ENCODE measurements around the gene HHAT.
A peak's percentile ranks its signal among the peaks of the same experiment; 100 is the strongest.

HHAT gene

DNA sequence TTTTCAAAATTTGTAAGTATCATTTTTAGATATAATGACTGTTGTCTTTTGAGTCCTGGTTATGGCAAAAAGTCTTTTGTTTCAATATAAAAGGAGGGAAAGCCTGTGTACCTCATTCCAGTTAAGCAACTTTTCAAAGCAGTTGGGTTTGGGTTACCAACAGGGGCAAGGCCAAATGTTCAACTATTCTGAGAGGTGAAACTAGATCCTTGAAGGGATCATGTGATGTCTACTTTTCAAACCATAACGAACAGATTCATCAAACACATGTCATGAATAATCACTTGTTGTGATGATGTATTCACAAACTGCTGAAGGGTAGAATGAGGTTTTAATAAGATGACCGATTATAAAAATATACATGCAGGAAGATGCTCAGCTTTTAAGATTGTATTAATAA is 171.3 kb downstream of the HHAT start:
- DNase-seq, result no peak

DNA sequence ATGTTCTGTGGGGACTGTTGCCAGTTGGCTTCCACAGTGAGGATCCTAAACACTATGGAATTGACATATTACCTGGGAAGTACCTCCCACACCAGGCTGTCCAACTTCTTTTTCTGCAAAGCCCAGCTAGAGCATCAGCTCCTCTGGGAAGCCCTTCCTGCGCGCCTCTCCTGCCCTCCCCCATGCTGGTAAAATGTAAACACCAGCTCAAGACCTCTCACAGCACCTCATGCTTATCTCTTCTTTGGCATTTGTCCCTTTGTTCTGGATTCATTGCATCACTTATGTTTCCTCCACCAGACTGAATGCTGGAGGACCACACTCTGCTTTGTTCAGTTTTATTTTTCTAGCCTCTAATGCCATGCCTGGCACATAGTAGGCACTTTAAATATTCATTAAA is 172.1 kb downstream of the HHAT start:
- no peak for DNase-seq

DNA sequence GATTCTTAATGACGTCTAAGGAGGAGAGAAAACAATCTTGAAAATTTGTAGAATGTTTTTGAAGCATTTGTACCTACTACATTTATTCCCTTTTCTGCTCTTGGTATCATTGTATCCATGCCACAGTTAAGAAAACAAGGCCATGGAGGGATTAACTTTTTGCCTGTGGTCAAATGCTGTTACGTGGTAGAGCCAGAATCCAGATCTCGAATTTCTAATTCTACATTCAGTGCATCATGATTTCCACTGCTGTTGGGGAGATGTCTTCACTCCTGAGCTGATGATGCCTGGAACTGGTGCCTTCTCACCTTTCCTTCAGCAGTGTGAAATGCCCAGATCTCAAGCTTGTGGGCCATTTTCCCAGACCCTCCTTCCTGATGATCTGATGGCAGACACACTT is 175.6 kb downstream of the HHAT start:
- DNase-seq, result no peak

DNA sequence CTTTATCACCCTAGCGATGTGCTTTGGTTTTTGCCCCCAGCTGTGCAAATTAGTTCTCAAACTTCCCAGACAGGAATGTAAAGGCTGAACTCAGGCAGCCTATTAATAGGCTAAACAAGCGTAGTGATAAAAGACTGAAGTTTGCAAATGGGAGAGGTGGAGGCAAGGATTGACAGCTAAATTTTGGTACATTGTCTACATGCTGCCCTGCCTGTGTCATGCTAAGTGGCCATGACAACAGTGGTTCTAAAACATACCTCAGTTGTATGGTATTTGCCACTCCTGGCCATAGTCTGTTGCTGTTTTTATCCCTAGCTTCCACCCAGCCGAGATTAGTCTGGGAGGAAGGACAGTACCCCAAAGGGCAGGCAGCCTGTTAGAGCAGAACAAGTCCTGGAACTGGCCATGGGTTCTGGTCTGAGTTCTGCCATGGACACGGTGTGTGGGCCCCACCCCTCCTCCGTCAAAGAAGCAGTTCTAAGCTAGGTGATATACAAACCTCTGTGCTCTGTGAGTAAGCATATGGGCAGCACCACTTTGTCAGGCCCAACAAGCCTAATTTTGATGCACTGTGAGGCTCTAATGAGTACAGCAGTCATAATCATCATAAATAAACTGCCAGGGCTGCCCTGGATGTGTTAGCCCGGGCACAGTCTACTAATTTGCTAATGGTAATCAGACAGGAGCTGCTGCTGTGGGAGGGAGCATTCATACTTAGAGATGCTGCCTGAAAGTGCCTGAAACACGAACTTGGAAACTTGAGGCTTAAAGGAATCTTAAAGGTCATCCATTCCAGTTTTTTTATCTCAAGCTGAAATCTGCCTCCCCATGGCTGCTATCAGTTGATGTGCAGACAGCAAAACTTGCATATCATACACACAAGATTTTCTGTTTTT is 177.1 kb downstream of the HHAT start:
- no peak for DNase-seq

DNA sequence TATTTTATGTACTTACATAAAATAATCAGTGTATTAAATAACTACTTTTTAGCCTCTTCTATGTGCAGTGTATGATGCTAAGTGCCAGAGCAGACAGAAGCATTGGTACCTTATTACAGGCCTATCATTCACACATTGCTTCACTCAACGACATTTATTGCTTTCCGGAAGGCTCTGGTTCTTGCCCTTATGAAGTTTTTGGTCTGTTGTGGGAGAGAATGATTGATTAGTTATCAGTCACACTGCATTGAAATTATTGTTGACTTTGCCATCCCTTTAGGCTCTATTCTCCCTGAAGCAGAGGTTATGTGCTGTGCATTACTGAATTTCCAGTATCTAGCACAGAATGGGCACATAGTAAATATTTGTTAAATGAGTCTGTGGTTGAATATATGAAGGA is 178.0 kb downstream of the HHAT start:
- DNase-seq, result no peak

DNA sequence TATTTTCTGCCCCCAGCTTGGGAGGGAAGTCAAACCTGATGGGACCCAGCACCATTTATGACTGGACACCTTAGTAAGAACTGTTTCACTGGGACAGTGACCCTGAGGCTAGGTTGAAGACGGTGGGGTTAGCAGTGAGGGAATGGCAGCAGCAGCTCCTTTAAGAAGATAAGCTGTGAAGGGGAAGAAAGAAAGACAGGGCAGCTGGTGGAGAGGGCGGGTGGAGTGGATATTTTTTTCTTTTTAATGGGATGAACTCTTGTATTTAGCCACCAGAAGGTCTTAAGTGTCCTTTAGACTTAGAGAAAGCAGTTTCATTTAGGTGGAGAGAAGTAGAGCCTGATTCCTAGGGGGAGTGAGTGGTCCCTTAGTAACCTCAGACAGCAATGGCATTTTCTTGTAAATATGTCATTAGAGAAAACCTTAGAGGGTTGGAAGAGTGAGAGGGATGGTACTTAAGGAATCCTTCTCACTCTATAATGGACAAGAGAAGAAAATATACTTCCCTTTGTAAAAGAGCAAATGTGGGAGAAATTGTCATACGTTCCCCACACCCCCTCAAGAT is 187.5 kb downstream of the HHAT start:
- no peak for DNase-seq

DNA sequence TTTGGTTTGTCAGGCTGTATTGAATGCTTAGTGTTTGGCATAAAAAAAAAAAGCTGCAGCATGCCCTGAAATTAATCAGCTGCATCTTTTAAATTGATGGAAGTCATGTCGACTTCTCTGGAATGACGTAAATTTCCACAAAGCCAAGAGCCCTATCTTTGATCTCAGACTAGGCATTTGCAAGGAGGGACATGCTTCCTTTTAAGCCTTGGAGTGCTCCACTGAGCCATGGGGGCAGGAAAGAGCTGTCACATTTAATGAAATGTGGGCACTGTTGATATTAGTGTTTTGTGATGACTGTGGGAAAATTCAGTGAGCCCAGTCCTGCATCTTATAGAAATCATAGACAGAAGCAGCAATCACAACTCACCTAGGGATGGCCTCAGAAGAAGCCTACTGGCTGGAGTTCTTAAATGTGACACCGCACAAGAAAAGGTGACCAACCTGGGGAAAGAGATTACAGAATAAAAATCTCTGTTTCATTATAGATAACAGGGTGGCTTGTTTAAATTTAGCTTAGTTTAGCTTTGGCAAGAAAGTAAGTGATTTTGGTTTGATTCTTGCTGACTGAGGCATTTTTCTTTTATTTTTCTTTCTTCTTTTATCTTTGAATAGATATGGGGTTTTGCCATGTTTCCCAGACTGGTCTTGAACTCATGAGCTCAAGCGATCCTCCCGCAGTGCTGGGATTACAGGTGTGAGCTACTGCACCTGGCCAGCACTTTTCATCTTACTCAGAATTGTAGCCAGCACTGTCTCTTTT is 188.2 kb downstream of the HHAT start:
- DNase-seq, result no peak

DNA sequence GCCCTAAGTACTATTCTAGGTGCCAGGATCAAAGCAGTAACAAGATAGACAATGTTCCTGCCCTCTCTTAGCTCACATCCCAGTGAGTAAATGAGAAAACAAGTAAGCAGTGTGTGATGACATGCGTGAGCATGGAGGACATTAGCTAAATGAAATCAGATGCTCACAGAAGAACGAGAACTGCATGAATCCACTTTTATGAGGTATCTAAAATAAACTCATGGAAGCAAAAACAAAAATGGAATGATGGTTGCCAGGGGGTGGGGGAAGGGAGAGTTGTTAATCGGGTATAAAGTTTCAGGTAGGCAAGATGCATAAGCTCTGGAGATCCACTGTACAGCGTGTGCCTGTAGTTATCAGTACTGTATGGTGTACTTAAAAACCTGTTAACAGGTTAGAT is 195.1 kb downstream of the HHAT start:
- no peak for DNase-seq

DNA sequence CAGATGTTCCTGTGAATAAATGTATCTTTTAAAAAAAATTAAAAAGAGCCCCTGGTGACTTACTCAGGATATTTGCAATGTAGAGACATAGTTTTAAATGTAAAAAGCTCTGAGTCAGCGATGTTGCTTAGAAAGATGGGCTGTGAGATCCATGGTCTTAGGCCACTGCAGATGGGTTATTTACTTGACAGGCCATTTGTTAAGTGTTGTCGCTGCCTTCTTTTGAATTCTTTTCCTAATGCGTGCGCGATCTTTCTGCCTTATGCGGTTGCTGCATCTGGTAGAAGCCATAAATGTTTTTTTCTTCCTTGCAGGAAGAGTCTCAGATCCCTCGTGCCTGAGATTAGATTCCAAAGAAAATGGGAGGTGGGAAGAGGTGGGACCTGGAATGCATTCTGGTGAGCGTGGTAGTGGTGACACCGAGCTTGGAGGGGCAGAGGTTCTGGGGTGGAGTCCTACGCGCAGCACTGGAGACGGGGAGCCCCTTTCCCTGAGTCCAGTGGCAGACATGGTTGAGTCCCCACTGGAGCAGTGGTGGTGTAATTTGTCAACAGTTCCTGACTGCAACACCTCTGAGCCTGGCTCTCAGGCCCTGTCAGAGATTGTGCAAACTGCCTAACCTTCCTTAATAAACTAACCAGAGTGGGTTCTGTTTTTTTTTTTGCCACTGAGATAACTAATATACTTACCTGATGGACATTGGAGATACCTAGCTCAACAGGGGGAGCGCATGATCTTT is 197.2 kb downstream of the HHAT start:
- no peak for DNase-seq

DNA sequence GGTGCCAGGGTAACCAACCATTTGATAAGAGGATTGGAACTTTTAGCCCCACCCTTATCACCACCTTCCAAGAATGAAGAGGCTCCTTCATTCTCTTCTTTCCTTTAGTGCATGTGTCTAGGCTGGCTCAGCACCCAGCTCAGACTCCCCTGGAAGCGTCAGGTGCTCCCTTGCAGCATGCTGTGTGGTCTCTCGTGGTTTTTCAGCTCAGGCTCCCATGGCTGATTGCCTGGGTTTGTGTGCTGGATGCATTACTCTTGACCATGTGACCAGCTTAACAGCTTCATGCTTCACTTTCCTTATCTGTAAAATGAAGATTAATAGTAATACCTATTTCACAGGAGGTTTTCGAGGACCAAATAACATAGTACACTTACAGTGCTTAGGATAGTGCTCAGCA is 198.4 kb downstream of the HHAT start:
- no peak for DNase-seq

DNA sequence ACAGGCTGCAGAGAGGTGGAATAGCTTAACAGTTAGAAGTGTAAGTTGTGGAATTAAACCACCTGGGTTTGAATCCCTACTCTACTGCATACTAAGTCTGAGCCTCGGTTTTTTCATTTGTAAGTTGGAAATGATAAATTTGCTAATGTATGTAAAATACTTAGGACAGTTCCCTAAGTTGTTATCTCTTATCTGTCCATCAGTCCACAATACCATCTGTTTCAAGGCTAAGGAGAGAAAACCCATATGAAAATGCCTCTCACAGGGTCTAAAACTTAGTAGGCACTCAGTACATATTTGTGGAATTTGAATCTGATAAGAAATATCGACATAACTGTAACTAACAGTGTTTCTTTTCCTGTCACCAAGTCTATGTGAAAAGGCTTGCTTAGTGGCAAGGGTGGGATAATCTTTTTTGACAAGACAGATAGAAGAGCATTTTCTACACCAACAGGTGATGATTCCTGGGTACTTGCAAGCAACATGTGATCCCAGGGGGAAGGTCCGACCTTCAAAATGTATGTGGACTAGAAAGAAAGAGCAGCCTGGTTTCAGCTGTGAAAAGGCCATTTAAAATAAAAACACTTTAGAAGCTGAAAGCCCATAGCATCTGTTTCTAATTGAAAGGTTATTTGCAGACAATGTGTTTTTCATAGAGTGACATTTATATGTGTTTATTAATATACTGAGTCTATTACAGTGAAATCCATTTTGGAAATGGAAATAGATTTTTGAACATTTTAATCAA is 202.9 kb downstream of the HHAT start:
- no peak for DNase-seq

DNA sequence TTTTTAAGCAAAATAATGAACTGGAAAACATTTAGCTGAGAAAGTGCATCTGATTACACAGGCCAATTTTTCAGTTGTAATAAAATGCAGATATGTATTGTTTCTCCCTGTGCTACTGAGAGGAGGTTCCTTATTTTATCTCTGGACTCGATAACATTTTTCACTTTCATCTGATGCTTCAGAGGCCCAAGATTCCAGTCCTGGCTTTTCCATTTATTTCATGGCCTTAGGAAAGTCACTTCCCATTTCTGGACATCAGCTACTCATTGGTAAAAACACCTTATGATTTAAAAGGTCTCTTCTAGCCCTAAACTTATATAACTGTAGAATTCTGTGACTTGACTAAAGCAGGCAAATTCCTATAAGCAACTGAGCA is 203.5 kb downstream of the HHAT start:
- no peak for DNase-seq

DNA sequence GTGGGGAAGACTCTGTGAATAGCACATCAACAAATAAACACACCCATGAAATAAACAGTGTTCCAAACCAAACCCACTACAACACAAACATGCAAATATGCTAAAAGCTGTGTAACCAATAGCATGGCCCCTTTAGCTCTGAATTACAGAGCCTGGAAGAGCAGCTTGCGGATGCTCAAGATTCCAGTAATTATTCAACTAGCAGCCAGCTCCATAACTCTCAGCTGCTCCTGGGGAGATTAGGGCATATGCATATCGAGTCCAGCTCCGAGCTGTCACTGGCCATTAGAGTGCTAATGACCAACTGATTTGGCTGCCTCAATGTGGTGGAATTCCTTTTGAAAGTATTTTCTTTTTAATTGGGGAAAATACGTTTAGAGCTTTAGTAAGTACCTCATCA is 207.1 kb downstream of the HHAT start:
- no peak for DNase-seq

DNA sequence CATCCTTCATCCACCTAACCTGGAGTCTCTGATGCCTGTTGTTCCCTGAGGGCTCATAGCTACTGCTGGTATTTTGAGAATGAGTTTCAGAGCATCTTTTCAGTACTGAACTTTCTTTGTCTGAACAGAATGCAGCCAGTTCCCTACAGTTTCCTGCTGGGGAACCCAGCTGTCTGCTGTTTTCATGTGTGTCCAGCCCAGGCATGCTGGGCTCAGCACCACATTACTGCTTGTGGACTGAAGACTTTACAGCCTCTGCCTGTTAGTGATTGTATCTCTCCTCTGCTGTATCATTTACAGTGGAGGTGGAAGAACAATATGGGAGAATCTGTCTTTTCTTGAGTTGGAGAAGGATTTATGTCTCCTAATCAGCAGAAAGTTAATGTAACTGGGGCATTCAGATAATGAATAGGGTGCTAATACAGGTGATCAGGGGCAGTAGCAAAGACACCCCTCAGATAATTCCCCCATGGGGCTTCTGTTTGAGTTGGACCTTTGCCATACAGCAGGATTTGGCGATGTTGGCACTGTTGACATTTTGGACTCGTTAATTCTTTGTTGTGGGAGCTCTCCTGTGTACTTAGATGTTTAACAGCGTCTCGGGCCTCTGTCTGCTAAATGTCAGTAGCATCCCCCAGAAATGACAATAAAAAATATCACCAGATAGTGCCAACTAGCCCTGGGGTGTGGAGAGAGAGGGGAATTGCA is 207.7 kb downstream of the HHAT start:
- no peak for DNase-seq

DNA sequence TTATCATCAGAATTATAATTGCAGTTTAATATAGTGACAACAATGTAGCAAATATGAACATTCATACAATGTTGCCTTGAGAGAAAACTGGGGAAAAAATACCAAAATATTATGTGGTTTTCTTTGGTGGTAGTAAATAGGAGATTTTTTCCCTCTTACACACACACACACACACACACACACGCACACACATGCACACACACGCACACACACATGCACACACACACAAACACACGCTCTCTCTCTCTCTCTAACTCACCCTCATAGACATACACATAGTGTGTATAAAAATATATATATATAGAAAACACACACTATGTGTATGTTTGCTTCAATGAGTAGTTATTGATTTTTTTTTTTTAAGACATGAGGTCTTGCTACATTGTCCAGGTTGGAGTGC is 211.6 kb downstream of the HHAT start:
- DNase-seq, result no peak

DNA sequence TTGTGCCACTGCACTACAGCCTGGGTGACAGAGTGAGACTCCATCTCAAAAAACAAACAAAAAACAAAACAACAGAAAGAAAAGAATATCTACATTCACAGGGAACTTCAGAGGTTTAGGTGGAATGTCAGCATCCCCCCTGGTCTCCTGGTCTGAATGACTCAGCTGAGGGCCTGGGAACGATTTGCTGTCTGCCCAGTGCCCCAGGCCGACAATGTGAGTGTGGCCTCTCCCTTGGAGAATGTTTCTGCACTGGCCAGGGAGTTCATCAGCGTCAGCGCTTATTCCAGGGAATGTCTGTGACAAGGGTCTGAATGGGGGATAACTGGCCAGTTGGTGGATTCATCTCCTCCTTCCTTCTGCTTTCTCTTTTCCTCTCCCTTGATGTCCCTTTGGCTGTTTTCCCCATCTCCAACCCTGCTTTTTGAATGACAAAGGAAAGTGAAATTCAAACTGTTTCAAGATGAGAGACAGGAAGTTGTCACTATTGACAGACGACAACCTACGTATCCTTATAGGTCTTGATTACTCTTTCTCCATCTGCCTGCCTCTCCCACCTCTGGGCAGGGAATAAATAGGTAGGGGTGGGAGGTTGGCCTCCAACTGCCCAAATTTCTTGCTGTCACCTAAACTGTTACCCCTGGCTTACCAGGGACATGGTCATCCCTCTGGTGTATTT is 213.1 kb downstream of the HHAT start:
- DNase-seq, result peak; percentile 3

DNA sequence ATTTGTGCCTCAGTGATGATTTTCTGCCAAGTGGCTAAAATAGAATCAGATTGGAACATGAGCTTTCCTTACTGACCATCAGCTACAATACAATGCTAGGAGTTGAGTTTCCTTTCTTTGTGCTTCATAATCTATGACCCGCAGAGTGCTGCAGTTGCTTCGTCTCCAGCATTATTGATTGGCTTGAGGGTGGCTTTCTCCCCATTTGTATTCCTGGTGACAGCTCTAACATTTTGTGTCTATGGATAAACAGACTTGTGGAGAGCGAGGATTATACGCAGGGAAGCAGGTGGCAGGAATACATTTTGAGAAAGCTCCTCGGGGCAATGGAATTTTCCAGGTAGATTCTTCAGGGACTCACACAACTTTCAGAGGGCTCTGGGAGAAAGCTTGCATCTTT is 223.2 kb downstream of the HHAT start:
- no peak for DNase-seq

DNA sequence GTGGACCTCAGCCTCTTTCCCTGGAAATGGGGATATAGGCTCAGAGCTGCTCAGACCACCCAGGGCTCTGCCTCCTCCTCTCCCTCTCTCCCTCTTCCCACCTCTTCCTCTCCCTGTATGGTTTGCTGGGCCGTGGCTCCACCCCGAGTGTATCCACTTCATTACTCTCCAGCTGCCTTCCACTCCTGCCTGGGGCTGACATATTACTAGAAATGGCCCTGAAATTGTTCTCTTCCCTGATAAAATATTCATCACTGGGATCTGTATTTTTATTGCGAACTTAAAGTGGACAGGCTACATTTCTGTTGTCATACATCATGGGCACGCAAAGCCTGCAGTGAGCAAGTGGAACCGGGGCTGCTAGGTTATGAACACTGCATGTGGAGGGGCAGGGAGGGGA is 225.0 kb downstream of the HHAT start:
- DNase-seq, result no peak

DNA sequence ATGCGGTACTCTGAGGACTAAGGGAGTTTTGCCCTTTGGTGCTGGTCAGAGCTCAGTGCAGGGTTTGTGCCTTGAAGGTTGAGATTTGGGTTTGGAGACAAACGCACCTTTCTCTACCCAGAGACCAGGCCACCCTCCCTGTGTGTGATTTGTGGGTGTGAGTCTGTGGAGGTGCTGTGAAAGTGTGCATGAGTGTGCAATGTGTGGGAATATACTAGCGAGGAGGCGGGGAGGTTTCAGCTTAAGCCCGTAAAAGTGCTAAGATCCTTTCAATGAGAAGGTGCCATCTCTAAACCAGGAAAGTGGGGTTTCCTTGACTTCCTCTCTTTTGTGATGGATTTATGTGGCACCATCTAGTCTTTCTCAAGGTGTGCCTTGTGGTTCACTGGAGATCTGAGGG is 225.7 kb downstream of the HHAT start:
- DNase-seq, result no peak

DNA sequence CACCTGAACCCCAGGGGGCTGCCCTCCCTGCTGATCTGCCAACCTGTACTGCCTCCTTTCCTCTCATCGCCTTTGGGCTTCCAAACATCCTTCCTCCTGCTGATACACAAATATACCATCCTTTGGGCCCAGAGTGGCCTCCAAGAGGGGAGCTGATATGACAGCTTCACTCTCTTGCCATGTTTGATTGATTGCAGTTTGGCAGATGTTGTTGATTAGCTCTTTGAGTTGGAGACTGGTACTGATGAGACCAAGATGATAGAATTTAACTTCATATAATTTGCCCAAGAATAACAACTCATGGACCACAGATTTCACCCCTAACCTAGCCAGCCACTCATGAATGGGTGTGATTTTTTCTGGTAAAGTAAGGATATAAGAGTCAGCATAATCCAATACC is 227.8 kb downstream of the HHAT start:
- no peak for DNase-seq

DNA sequence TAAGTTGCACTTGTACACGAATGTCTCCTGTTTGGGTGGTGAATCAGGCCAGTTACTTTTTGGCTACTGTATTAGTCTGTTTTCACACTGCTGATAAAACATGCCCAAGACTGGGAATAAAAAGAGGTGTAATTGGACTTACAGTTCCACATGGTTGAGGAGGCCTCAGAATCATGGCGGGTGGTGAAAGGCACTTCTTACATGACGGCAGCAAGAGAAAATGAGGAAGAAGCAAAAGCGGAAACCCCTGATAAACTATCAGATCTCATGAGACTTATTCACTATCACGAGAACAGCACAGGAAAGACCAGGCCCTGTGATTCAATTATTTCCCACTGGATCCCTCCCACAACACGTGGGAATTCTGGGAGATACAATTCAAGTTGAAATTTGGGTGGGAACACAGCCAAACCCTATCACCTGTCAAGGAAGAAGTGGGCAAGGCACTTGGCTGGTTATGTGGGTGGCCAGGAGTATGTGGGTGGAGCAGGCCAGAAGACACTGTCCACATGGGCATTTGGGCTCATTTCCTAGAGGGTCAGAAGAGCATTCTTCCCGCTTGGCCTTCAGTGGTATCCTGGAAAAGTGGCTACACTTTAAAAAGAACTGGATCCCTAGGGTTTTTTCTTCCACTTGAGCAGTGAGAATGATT is 228.8 kb downstream of the HHAT start:
- DNase-seq, result no peak
